T-helper 2 cell treated with Interferon-gamma antibody and Interleukin-4, amounts not matched to agents 100 ng/mL and 5 ng/mL, for 36 hours (primary cell): ENCODE data around the gene SLC7A6OS. TPM values are rescaled to one million over a fixed set of nuclear protein-coding genes. Genes with fewer than 3 reads are reported as not detected.

ENCODE experiments used
- intact Hi-C: fragments of 100-400 bp; cut with micrococcal nuclease; formaldehyde crosslinking; loops from one replicate; pipeline ENCODE4 v1.15.1; 2023
- total RNA-seq: library from RNA; stranded (reverse); gene quantifications from 2 replicates; pipeline ENCODE4 v1.2.3, GENCODE V29; 2022

The SLC7A6OS gene
- total RNA-seq, 1 donor from 2014 or later = 33.4 TPM

GRCh38 chr16:68257906-68258800, 52.6 kb downstream of the SLC7A6OS start:
- intact Hi-C loops = no loop called here

- intact Hi-C loops = no loop called here
Measured at GRCh38 chr16:68257251-68257905, 53.4 kb downstream of the SLC7A6OS start.

GRCh38 chr16:68255712-68256111, 55.0 kb downstream of the SLC7A6OS start:
- intact Hi-C loops = no loop called here

- intact Hi-C loops = no loop called here
Measured at GRCh38 chr16:68253721-68254120, 57.0 kb downstream of the SLC7A6OS start.

- intact Hi-C loops = no loop called here
Measured at GRCh38 chr16:68252383-68252782, 58.4 kb downstream of the SLC7A6OS start.

GRCh38 chr16:68251832-68252231, 58.9 kb downstream of the SLC7A6OS start:
- intact Hi-C loops = no loop called here

- intact Hi-C loops = no loop called here
Measured at GRCh38 chr16:68250951-68251350, 59.8 kb downstream of the SLC7A6OS start.

GRCh38 chr16:68249371-68249770, 61.4 kb downstream of the SLC7A6OS start:
- intact Hi-C loops = loop anchor here (5.0 kb wide), 1 partner anchor 63 kb away; the partner anchor contains the start of genes PRMT7 and SLC7A6OS

Other genes starting within 250 kb of the SLC7A6OS start
- 203 and 205 TPM in 2 replicates for gene NFATC3, start 225.6 kb downstream of the SLC7A6OS start, total RNA-seq
- gene ESRP2, start 74.8 kb downstream of the SLC7A6OS start, total RNA-seq = 0.07 TPM in 1 of 2 replicates, not detected in the other
- 9.4 TPM in 2 replicates for gene PLA2G15, start 65.6 kb downstream of the SLC7A6OS start, total RNA-seq
- 74.8 and 79.1 TPM in 2 replicates for gene SLC7A6, start 46.4 kb downstream of the SLC7A6OS start, total RNA-seq
- 65.4 and 67.7 TPM in 2 replicates for gene PRMT7, start 73 bp upstream of the SLC7A6OS start, total RNA-seq
- 3.0 and 4.3 TPM in 2 replicates for gene SMPD3, start 137.6 kb upstream of the SLC7A6OS start, total RNA-seq
- gene ZFP90, start 228.3 kb upstream of the SLC7A6OS start, total RNA-seq = 27.2 and 27.9 TPM in 2 replicates